CD4-positive, alpha-beta T cell treated with Interleukin-12 subunit alpha and Interleukin-12 subunit beta, for 1 hour (primary cell): ENCODE measurements around the gene ANKRD16.
"Not testable (repeated sequence)": the region's sequence is repeated elsewhere in the genome, so short reads cannot be mapped to it uniquely, and the experiment has no call there.

Source experiments
- DNase-seq: peaks from one replicate; pipeline ENCODE4 v3.0.0-alpha.2; 2020

The ANKRD16 gene

GRCh38 chr10:5871596-5871995 is 18.1 kb downstream of the ANKRD16 start:
- DNase-seq = no peak

- no peak for DNase-seq
Observed at GRCh38 chr10:5869156-5869555, 20.5 kb downstream of the ANKRD16 start.

- DNase-seq = not testable (repeated sequence)
Observed at GRCh38 chr10:5868383-5868782, 21.3 kb downstream of the ANKRD16 start.

GRCh38 chr10:5867091-5867615 is 22.5 kb downstream of the ANKRD16 start:
- not testable (repeated sequence) for DNase-seq

- not testable (repeated sequence) for DNase-seq
Observed at GRCh38 chr10:5866451-5867081, 23.1 kb downstream of the ANKRD16 start.

- DNase-seq = not testable (repeated sequence)
Observed at GRCh38 chr10:5862981-5863685, 26.6 kb downstream of the ANKRD16 start.

- DNase-seq = no peak
Observed at GRCh38 chr10:5862360-5862961, 27.2 kb downstream of the ANKRD16 start.

GRCh38 chr10:5860066-5860465 is 29.6 kb downstream of the ANKRD16 start:
- DNase-seq = no peak

- no peak for DNase-seq
Observed at GRCh38 chr10:5858811-5859210, 30.9 kb downstream of the ANKRD16 start.

- DNase-seq = no peak
Observed at GRCh38 chr10:5856701-5857004, 33.0 kb downstream of the ANKRD16 start.

- no peak for DNase-seq
Observed at GRCh38 chr10:5855979-5856700, 33.6 kb downstream of the ANKRD16 start.

GRCh38 chr10:5854131-5854475 is 35.6 kb downstream of the ANKRD16 start:
- DNase-seq = no peak

- not testable (repeated sequence) for DNase-seq
Observed at GRCh38 chr10:5846667-5847066, 43.0 kb downstream of the ANKRD16 start.

- no peak for DNase-seq
Observed at GRCh38 chr10:5844345-5845055, 45.2 kb downstream of the ANKRD16 start.

- DNase-seq = no peak
Observed at GRCh38 chr10:5843686-5844344, 45.9 kb downstream of the ANKRD16 start.

GRCh38 chr10:5841965-5842364 is 47.7 kb downstream of the ANKRD16 start:
- DNase-seq = no peak

GRCh38 chr10:5840314-5841307 is 49.1 kb downstream of the ANKRD16 start:
- DNase-seq = no peak

- DNase-seq = not testable (repeated sequence)
Observed at GRCh38 chr10:5836181-5836580, 53.5 kb downstream of the ANKRD16 start.

GRCh38 chr10:5835446-5836095 is 54.1 kb downstream of the ANKRD16 start:
- DNase-seq = no peak

GRCh38 chr10:5833814-5834213 is 55.9 kb downstream of the ANKRD16 start:
- DNase-seq = no peak
